GM12873 (cell line): Measurements from ENCODE around the gene FAM120C.

Experiments
- CTCF ChIP-seq: IDR thresholded peaks from 2 replicates; pipeline ENCODE4 v1.5.1; 2012; ENCODE audit warnings: low read depth, mild to moderate bottlenecking, moderate library complexity, low read length, control low read depth; ENCODE audit not compliant: insufficient read depth; ENCODE audit errors: missing control alignments

Gene FAM120C

GRCh38 chrX:54030329-54030728 lies 152.7 kb downstream of the FAM120C start:
- TF ChIP-seq CTCF = no peak

GRCh38 chrX:54029529-54030143 lies 153.4 kb downstream of the FAM120C start:
- no peak for TF ChIP-seq CTCF

GRCh38 chrX:54024350-54024749 lies 158.7 kb downstream of the FAM120C start:
- no peak for TF ChIP-seq CTCF
